Measurements from ENCODE around the gene TRIM61.
"Not testable (repeated sequence)": the region's sequence is repeated elsewhere in the genome, so short reads cannot be mapped to it uniquely, and the experiment has no call there.

TRIM61 gene

DNA sequence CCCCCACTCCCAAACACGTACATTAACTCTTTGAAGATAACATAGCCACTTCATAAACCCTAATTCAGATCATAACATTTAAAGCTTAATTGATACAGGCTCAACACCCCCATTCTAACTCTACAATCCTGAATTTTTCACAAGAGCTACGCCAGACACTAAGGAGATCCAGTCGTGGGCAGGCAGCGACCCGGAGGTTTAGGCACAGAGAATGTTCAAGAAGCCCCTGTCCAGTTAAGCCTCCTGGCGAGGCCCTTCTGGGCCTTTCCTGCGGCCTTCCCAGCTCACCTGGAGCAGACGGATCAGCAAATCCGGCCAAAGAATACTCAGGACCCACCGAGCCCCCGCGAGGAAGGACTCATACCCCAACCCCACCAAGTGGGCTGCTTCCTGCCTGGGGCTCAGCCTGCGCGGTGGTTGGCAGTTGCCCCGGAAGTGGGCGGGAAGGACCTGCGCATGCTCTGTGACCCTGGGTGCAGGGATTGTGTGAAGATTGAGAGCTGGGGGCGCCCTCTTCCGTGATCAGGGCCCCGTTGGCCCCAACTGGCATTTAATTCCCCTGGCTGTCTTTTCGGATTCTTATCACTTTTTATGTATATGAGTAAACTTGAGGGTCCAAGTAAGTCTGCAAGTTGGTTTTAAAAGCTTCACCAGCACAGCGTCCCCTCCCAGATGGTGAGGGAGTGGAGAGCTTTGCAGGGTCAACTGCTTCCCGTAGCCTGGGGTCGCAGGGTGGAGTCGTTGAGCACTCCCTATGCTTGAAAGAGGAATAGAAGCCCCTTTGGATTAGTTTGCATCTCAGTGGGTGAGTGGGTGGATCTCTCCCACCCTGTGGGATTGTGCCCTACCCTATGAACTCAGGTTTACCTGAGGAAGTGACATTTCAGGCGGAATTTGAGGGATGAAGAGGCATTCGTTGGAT lies at the start of gene TRIM61:
Gene TRIM61 (minus strand): TSS at position 415 of the 922 bp plus-strand sequence. CDS start 7,655 bp downstream, outside the sequence.
- DNase-seq, result no peak

GRCh38 chr4:165025782-165026181 lies 48.3 kb upstream of the TRIM61 start:
- not testable (repeated sequence) for DNase-seq

DNA sequence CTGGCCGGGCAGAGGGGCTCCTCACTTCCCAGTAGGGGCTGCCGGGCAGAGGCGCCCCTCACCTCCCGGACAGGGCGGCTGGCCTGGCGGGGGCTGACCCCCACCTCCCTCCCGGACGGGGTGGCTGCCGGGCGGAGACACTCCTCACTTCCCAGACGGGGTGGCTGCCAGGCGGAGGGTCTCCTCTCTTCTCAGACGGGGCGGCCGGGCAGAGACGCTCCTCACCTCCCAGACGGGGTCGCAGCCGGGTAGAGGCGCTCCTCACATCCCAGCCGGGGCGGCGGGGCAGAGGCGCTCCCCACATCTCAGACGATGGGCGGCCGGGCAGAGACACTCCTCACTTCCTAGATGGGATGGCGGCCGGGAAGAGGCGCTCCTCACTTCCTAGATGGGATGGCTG lies 42.5 kb upstream of the TRIM61 start:
- not testable (repeated sequence) for DNase-seq

DNA sequence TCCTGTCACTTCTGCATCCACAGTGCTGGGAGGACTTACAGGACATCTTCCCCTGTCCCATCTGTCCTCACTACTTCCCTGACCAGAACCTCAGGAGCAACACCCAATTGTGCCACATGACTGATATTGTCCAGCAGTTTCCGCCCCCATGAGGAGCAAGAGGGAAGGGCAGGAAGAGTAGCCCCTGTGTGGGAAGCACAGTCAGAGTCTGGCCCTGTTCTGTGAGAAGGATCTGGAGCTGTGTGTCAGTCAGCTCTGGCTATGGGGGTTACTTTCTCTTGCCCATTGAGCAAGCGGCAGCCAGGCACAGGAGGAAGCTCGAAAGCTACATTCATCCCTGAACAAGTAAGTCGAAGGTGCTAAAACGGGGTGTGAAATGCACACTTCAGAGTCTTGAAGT lies 39.5 kb upstream of the TRIM61 start:
- DNase-seq, result no peak

DNA sequence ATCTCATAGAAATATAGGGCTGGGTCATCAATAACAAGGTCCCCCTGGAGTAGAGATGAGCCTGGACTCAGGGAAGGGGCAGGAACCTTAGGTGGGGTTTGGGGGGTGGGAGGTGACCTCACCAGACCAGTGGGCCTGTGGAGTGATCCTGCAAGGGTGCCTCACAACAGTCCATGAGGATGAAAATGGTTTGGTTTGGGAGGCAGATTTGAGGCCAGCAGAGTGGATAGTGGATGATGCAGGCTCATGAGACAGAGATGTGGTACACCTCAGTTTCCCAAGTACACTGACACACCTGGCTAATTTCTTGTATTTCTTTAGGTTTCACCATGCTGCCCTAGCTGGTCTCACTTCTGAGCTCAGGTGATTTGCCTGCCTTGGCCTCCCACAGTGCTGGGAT lies 36.2 kb upstream of the TRIM61 start:
- no peak for DNase-seq

- no peak for DNase-seq
Measured at GRCh38 chr4:165011403-165011802, 33.9 kb upstream of the TRIM61 start.

GRCh38 chr4:165010991-165011390 lies 33.5 kb upstream of the TRIM61 start:
- no peak for DNase-seq

DNA sequence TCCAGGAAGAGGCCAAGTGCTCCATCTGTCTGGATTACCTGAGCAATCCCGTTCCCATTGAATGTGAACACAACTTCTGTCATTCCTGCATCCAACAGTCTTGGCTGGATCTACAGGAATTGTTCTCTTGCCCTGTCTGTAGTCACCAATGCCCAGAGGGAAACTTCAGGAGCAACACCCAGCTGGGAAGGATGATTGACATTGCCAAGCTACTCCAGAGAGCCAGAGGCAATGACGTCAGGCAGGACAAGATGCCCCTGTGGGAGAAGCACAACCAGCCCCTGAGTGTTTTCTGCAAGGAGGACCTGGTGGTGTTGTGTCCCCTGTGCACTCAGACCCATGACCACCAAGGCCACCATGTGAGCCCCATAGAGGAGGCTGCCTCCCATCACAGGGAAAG lies 33.0 kb upstream of the TRIM61 start:
- no peak for DNase-seq

GRCh38 chr4:165009493-165010227 lies 32.2 kb upstream of the TRIM61 start:
- no peak for DNase-seq

DNA sequence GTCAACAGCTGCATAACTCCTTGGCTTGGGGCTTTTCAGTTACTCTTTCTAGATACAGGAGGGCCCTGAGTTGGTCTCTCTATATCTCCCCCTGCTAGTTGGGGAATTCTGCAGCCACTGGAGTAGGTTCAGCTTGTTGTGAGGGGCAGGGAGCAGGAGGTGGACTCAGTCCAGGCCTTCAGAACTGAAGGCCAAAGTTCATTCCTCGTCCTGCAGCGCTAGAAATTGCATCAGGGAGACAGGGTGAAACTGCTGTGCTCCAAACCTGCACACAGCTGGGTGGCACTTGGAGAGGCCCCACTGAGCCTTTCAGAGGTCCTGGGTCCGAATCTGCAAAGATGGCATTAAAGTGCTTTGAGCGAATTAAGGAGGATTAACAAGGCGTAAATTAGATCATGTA lies 29.4 kb upstream of the TRIM61 start:
- no peak for DNase-seq

DNA sequence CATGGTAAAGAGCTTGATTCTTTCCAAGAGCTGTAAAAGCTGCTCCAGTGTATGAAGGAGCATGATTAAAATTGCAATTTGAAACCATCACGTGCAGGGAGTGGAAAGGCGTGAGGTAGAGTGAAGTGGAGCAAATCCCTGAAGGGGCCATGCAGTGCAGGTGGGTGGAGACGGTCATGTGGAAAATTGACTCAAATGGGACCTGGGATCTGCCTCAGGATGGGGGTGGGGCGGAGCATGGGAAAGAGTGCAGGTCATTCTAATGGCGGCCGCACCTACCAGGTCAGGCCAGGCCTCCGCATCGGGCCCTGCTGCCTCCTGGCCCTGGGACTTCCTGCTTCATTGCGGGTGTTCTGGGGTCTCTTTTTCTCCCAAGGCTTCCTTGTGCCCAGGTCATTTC lies 29.0 kb upstream of the TRIM61 start:
- DNase-seq, result peak; percentile 86

- no peak for DNase-seq
Measured at GRCh38 chr4:165005352-165005925, 28.0 kb upstream of the TRIM61 start.

DNA sequence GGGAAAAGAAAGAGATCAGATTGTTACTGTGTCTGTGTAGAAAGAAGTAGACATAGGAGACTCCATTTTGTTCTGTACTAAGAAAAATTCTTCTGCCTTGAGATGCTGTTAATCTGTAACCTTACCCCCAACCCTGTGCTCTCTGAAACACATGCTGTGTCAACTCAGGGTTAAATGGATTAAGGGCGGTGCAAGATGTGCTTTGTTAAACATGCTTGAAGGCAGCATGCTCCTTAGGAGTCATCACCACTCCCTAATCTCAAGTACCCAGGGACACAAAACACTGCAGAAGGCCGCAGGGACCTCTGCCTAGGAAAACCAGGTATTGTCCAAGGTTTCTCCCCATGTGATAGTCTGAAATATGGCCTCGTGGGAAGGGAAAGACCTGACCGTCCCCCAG lies 24.5 kb upstream of the TRIM61 start:
- DNase-seq, result not testable (repeated sequence)

- DNase-seq, result not testable (repeated sequence)
Measured at GRCh38 chr4:164998526-164999080, 21.1 kb upstream of the TRIM61 start.

- no peak for DNase-seq
Measured at GRCh38 chr4:164997941-164998340, 20.5 kb upstream of the TRIM61 start.

DNA sequence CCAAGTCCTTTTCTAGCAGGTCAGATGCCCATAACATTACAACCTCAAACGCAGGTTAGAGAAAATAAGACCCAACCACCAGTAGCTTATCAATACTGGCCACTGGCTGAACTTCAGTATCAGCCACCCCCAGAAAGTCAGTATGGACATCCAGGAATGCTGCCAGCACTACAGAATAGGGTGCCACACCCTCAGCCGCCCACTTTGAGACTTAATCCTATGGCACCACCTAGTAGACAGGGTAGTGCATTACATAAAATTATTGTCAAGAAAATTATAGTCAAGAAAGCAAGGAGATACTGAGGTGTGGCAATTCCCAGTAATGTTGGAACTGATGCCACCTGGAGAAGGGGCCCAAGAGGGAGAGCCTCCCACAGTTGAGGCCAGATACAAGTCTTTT lies 19.9 kb upstream of the TRIM61 start:
- DNase-seq, result no peak

DNA sequence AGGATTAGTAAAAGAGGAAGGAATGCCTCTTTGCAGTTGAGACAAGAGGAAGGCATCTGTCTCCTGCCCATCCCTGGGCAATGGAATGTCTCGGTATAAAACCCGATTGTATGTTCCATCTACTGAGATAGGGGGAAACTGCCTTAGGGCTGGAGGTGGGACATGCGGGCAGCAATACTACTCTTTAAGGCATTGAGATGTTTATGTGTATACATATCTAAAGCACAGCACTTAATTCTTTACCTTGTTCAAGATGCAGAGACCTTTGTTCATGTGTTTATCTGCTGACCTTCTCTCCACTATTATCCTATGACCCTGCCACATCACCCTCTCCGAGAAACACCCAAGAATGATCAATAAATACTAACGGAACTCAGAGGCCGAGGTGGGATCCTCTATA lies 18.7 kb upstream of the TRIM61 start:
- not testable (repeated sequence) for DNase-seq

DNA sequence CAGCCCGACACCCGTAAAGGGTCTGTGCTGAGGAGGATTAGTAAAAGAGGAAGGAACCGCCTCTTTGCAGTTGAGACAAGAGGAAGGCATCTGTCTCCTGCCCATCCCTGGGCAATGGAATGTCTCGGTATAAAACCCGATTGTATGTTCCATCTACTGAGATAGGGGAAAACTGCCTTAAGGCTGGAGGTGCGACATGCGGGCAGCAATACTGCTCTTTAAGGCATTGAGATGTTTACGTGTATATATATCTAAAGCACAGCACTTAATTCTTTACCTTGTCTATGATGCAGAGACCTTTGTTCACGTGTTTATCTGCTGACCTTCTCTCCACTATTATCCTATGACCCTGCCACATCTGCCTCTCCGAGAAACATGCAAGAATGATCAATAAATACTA lies 13.3 kb upstream of the TRIM61 start:
- DNase-seq, result not testable (repeated sequence)

DNA sequence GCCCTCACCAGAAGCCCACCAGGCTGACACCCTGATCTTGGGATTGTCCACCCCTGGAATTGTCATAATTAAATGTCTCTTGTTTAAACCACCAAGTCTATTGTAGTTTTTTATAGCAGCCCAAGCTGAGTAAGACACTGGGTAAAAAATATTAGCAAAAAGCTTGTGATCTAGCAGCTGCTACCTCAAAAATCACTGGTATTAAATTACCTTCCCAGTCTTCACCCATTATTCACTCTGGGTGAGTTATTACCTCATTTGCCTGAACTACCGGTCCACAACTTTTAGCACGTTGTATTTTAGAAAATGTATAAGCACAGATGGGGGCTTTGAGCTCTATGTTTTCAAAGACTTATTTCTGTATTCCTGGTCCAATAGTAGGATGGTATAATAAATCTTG lies 12.0 kb upstream of the TRIM61 start:
- DNase-seq, result no peak

GRCh38 chr4:164971929-164972328 lies 5.5 kb downstream of the TRIM61 start:
- DNase-seq, result not testable (repeated sequence)

DNA sequence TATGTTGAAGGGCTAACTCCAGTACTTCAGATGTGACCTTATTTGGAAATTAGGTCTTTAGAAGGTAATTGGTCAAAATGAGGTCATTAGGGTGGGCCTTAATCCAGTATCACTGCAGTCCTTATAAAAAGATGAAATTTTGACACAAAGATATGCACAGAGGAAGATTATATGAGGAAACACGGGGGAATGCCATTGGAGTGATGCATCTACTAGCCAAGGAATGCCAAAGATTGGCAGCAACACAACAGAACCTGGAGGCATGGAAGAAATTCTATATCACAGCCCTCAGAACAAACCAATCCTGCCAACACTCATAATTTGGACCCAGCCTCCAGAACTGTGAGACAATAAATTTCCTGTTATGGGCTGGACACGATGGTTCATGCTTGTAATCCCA lies 17.6 kb downstream of the TRIM61 start:
- no peak for DNase-seq

GRCh38 chr4:164959421-164959820 lies 18.0 kb downstream of the TRIM61 start:
- DNase-seq, result not testable (repeated sequence)

All from NCI-H187 treated with DMSO at 0.1 percent for 48 hours (cell line).